Measurements from ENCODE around the gene EPHB3. TPM values are rescaled to one million over a fixed set of nuclear protein-coding genes. Genes with fewer than 3 reads are reported as not detected.

EPHB3 gene
- total and polyA plus RNA-seq, 2 of the 4 experiments (the other 2 are of a cell fraction) = 0.72 to 2.9 TPM

- CTCF ChIA-PET = no interaction called here
- dilution Hi-C loops (cut with HindIII; ENCODE audit: low sequenced_read_pairs, unreplicated experiment) = no loop called here
- H2BK20ac ChIP-seq (ENCODE audit: low read depth, low read length) = no peak overlapping the region
Measured at GRCh38 chr3:184576457-184577240, 15.1 kb downstream of the EPHB3 start.

More at GRCh38 chr3:184576457-184577240, 15.1 kb downstream of the EPHB3 start:
- H3K56ac ChIP-seq (ENCODE audit: extremely low read depth, insufficient read depth, low read length) = no peak overlapping the region
- no peak overlapping the region for H4K5ac ChIP-seq (ENCODE audit: low read depth, low read length)
- no peak for TF ChIP-seq POLR2A (IDR thresholded peaks at IDR 0.05; ENCODE audit: low read depth, low read length)
- no peak for TF ChIP-seq MAFK (IDR thresholded peaks at IDR 0.05; ENCODE audit: low read depth, low read length)
- no peak for TF ChIP-seq RFX5 (IDR thresholded peaks at IDR 0.05; ENCODE audit: low read depth, low read length)
- TF ChIP-seq FOS (IDR thresholded peaks at IDR 0.05; ENCODE audit: low read depth, low read length) = no peak
- no peak for TF ChIP-seq ELK1 (IDR thresholded peaks at IDR 0.05; ENCODE audit: borderline replicate concordance, low read depth, low read length)
- TF ChIP-seq MXI1 (IDR thresholded peaks at IDR 0.05; ENCODE audit: borderline replicate concordance, low read depth, low read length) = no peak
- no peak for TF ChIP-seq MAZ (IDR thresholded peaks at IDR 0.05; ENCODE audit: borderline replicate concordance, low read depth, low read length)
- no peak for TF ChIP-seq CHD1 (IDR thresholded peaks at IDR 0.05; ENCODE audit: low read depth, low read length)
- TF ChIP-seq USF2 (IDR thresholded peaks at IDR 0.05; ENCODE audit: low read depth, low read length) = no peak
- TF ChIP-seq CTCF (conservative IDR thresholded peaks at IDR 0.05; ENCODE audit: low read depth, low read length) = no peak
- no peak for TF ChIP-seq NFE2L2 (IDR thresholded peaks at IDR 0.05; ENCODE audit: low read depth, low read length)
- no peak overlapping the region for H2BK5ac ChIP-seq (ENCODE audit: low read depth, low read length, poor library complexity, severe bottlenecking)
- no TSS peak for BruUV-seq (replicated peaks)
- H2AK5ac ChIP-seq (ENCODE audit: low read depth, low read length) = no peak overlapping the region
- no peak overlapping the region for H3K23ac ChIP-seq (ENCODE audit: low read depth, low read length)
- no peaks in the 10 kb centered on the region for H3K27me3 ChIP-seq (ENCODE audit: control insufficient read depth, insufficient read depth, low read length)
- no peaks in the 10 kb centered on the region for H4K20me1 ChIP-seq (ENCODE audit: insufficient read depth, low read length)
- H3K4me1 ChIP-seq (ENCODE audit: control insufficient read depth, insufficient read depth, low read length) = peaks cover 5% of the 10 kb centered on the region; the same call in 1 of the 2 replicates
- in situ Hi-C loops (cut with MboI; ENCODE audit: low sequenced_read_pairs) (no loop called here), intact Hi-C loops (cut with micrococcal nuclease) (no loop called here)
- H2BK15ac ChIP-seq (ENCODE audit: low read depth, low read length) = no peak overlapping the region
- H3K36me3 ChIP-seq (ENCODE audit: control insufficient read depth, insufficient read depth, low read length) = peaks cover 79% of the 10 kb centered on the region
- no peak overlapping the region for H2AK9ac ChIP-seq (replicated peaks; ENCODE audit: low read depth, low read length, poor library complexity)
- DNase-seq (no peak), ATAC-seq (ENCODE audit: low read depth) (no peak)
- H4K91ac ChIP-seq (ENCODE audit: insufficient read depth, low read depth, low read length) = no peak overlapping the region
- POLR2A ChIA-PET (ENCODE audit: unreplicated experiment) = no interaction called here
- H2BK120ac ChIP-seq (ENCODE audit: low read depth, low read length) = no peak overlapping the region
- H3K4ac ChIP-seq (ENCODE audit: low read depth, low read length) = no peak overlapping the region
- no peak overlapping the region for H3K18ac ChIP-seq (ENCODE audit: low read depth, low read length)
- H3K14ac ChIP-seq (replicated peaks; ENCODE audit: low read depth, low read length) = no peak overlapping the region
- no peak overlapping the region for H4K8ac ChIP-seq (ENCODE audit: low read depth in 2 of 2, low read length in 2 of 2)
- H2AFZ ChIP-seq (replicated peaks; ENCODE audit: low read length, poor library complexity) = no peak overlapping the region
- H3K79me1 ChIP-seq (ENCODE audit: low read depth in 1 of 2, low read length in 2 of 2) = no peaks in the 10 kb centered on the region
- H3K27ac ChIP-seq (ENCODE audit: insufficient read depth, low read length) = no peak overlapping the region
- no peaks in the 10 kb centered on the region for H3K9me3 ChIP-seq (ENCODE audit: control insufficient read depth, insufficient read depth, low read length)
- H3K9me1 ChIP-seq (ENCODE audit: insufficient read depth, low read length) = 0 out of 2 replicates have a peak, but pooled peaks cover 4% of the 10 kb centered on the region
- 80% methylated on average over 14 of the region's 25 CpGs; no CpG with 5 or more reads in 1 of the 2 experiments for WGBS, 2 experiments (ENCODE audit: extremely low coverage in 2 of 2, insufficient read length in 1 of 2)
- no peak overlapping the region for H3K4me2 ChIP-seq (ENCODE audit: low read depth, low read length)
- no peak overlapping the region for H3K9ac ChIP-seq (ENCODE audit: low read depth, low read length)
- H3K4me3 ChIP-seq (ENCODE audit: insufficient read depth, low read depth, low read length) = no peak overlapping the region
